ENCODE measurements around the gene TRAK1.

Gene TRAK1

DNA sequence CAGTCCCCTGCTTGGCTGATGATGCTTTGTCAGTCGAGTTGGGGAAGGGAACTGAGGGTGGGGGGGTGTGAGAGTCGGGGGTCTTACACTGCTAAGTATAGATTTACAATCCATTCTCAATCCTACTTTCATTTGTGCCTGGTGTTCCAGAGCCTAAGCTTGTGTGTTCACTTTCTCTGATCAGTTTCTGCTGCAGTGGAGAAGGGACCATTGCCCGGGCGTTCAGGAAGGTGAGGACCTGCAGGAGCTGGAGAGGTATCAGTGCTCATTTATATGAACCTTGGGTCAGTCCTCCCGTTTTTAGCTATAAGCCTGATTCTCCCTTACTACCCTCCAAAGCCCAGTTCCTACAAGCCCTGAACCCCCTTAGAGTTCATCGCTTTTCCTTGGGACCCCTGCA is 41.0 kb upstream of the TRAK1 start:
- Histone ChIP-seq H3K27ac (no peak overlapping the region), H3K9me3 (no peaks in the 10 kb centered on the region), H3K4me3 (ENCODE audit: low read depth in 1 of 2, low read length in 1 of 2) (no peak overlapping the region), H3K4me1 (ENCODE audit: control insufficient read depth in 1 of 2, insufficient read depth in 1 of 2, low read depth in 1 of 2, low read length in 1 of 2) (no peaks in the 10 kb centered on the region), H3K36me3 (no peaks in the 10 kb centered on the region), H3K27me3 (no peaks in the 10 kb centered on the region)
- TF ChIP-seq, protein P1, sequence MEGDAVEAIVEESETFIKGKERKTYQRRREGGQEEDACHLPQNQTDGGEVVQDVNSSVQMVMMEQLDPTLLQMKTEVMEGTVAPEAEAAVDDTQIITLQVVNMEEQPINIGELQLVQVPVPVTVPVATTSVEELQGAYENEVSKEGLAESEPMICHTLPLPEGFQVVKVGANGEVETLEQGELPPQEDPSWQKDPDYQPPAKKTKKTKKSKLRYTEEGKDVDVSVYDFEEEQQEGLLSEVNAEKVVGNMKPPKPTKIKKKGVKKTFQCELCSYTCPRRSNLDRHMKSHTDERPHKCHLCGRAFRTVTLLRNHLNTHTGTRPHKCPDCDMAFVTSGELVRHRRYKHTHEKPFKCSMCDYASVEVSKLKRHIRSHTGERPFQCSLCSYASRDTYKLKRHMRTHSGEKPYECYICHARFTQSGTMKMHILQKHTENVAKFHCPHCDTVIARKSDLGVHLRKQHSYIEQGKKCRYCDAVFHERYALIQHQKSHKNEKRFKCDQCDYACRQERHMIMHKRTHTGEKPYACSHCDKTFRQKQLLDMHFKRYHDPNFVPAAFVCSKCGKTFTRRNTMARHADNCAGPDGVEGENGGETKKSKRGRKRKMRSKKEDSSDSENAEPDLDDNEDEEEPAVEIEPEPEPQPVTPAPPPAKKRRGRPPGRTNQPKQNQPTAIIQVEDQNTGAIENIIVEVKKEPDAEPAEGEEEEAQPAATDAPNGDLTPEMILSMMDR (IDR thresholded peaks at IDR 0.05) = no peak

DNA sequence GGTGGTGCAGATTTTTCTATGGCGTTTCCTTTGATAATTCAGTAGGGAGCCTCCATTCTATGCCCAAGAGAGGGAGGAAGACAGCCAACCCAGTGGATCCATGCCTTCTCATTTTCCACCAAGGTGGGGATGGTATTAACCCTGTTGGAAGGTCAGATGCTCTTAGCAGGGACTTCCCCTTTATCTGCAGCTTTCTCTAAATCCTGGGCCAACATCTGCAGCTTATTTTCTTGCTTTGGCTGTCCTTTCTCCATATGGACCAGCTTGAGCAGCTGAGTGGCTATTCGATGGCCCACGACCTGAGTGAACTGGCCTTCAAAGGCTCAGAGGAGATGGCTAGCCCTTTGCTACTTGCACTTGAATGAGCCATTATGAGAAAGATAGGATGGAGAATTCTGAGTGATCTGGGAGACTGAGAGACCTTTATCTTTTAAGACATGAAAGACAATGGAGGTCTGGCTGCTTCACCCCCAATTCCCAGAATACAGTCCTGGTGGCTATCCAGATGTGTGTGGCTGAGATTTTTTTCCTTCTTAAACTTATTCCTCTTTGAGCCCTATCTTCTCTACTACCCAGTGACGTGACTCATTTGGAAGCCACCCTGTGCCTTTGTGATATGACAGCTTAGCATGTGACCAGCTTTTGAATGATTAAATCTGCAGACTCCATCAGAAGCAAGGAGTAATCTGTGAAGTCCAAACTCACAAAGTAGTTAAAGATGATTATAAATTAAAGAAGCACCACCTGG is 39.6 kb upstream of the TRAK1 start:
- no peaks in the 10 kb centered on the region for H3K27me3 ChIP-seq
- TF ChIP-seq, protein P1 (IDR thresholded peaks at IDR 0.05) = no peak
- no peaks in the 10 kb centered on the region for H3K9me3 ChIP-seq
- H3K4me1 ChIP-seq (ENCODE audit: control insufficient read depth in 1 of 2, insufficient read depth in 1 of 2, low read depth in 1 of 2, low read length in 1 of 2) = no peaks in the 10 kb centered on the region
- no peak overlapping the region for H3K27ac ChIP-seq
- no peaks in the 10 kb centered on the region for H3K36me3 ChIP-seq
- no peak overlapping the region for H3K4me3 ChIP-seq (ENCODE audit: low read depth in 1 of 2, low read length in 1 of 2)

DNA sequence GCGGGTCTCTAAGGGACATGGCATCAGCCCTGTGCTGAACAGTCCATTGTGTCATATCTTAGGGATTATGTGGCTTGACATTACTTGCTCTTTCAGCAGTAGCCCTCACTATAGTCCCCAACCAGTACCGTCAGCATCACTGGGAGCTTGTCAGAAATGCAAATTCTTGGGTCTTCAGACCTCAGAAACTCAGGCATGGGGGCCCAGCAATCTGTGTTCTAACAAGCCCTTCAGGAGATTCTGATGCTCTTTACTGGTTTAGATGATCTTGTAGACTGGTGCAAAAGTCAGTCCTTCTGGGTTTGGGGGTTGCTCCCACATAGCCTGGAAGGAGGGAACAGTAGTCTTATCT is 39.0 kb upstream of the TRAK1 start:
- no peaks in the 10 kb centered on the region for H3K36me3 ChIP-seq
- no peaks in the 10 kb centered on the region for H3K4me1 ChIP-seq (ENCODE audit: control insufficient read depth in 1 of 2, insufficient read depth in 1 of 2, low read depth in 1 of 2, low read length in 1 of 2)
- H3K4me3 ChIP-seq (ENCODE audit: low read depth in 1 of 2, low read length in 1 of 2) = no peak overlapping the region
- H3K9me3 ChIP-seq = no peaks in the 10 kb centered on the region
- no peaks in the 10 kb centered on the region for H3K27me3 ChIP-seq
- H3K27ac ChIP-seq = no peak overlapping the region
- TF ChIP-seq, protein P1 (IDR thresholded peaks at IDR 0.05) = no peak

DNA sequence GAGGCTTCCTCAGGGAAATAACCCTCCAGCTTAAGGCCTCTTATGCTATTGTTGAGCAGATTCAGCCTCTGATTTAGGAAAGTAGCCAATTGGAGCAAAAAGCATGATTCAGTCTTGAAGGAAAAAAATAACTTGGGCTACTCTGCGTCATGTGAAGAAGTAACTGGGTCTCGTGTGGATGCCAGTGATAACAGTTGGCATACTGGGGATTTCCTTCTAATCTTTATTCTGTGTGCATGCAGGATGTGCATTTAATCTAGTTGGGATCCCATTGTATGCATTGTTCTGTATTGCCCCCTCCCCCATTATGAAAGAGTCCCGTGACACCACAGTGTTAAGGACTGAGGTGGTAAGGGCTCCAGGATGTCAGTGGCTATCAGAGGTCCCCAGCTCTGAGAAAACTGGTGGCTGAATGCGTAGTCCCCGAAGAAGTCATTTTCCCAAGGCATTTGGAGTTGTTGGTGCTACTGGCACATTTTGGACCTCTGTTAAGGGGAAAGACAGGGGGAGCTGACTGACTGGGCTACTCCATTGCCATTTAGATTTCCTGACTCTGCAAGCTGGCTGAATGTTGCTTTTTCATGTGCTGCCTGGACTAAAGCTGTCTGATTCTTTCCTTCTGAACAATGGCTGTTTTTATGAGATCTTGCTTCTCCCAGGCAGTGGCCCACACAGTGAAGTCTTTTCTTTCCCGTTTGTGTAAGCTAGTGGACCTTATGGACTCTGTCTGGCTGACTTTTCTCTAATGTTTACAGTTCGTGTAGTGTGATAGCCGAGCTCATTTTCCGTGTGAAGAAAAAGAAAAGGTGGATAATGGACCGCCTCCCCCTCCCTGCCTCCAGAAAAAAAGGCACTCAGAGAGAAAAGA is 38.4 kb upstream of the TRAK1 start:
- no peak overlapping the region for H3K27ac ChIP-seq

DNA sequence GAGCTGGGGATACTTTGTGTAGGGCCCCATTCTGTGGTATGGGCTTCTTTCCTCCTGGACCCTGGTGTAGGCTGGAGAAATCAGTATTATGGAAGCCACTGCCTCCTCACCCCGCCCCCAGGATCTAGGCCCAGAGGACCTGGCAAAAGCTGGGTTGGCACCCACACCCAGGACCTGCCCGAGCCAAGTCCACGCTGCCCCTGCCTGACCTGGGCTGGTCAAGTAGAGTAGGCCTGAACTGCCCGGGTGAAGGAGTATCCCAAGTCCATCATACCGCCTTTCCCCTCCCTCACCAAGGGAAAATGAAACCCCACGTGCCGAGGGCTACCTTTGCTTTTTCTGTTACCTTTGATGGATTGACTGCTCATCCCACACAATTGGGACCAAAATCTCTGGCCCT is 37.7 kb upstream of the TRAK1 start:
- Histone ChIP-seq H3K9me3 (no peaks in the 10 kb centered on the region), H3K4me3 (ENCODE audit: low read depth in 1 of 2, low read length in 1 of 2) (no peak overlapping the region), H3K27ac (no peak overlapping the region), H3K36me3 (no peaks in the 10 kb centered on the region), H3K4me1 (ENCODE audit: control insufficient read depth in 1 of 2, insufficient read depth in 1 of 2, low read depth in 1 of 2, low read length in 1 of 2) (no peaks in the 10 kb centered on the region), H3K27me3 (no peaks in the 10 kb centered on the region)
- TF ChIP-seq, protein P1 (IDR thresholded peaks at IDR 0.05) = no peak

More for the DNA sequence above, 38.4 kb upstream of the TRAK1 start:
- Histone ChIP-seq H3K4me3 (ENCODE audit: low read depth in 1 of 2, low read length in 1 of 2) (no peak overlapping the region), H3K4me1 (ENCODE audit: control insufficient read depth in 1 of 2, insufficient read depth in 1 of 2, low read depth in 1 of 2, low read length in 1 of 2) (no peaks in the 10 kb centered on the region), H3K36me3 (no peaks in the 10 kb centered on the region), H3K27me3 (no peaks in the 10 kb centered on the region), H3K9me3 (no peaks in the 10 kb centered on the region)
- TF ChIP-seq, protein P1 (IDR thresholded peaks at IDR 0.05) = no peak
